Large intestine (tissue), 3 donors: ENCODE measurements around the gene KCTD1. TPM values are rescaled to one million over a fixed set of nuclear protein-coding genes. Genes with fewer than 3 reads are reported as not detected.

ENCODE experiments used
- DNase-seq, 2 donors: peaks; one replicate each; pipeline versions ENCODE4 v3.0.0 to v3.0.0-alpha.2; 2013
- H3K27ac ChIP-seq: one replicate; pipeline ENCODE4 v1.5.1; 2013; ENCODE audit warnings: low read length
- H3K27me3 ChIP-seq: 2 replicates; pipeline ENCODE4 v1.6.1; 2013; ENCODE audit warnings: low read length; ENCODE audit not compliant: control insufficient read depth, insufficient read depth
- H3K36me3 ChIP-seq: 2 replicates; pipeline ENCODE4 v1.6.1; 2013; ENCODE audit warnings: low read length; ENCODE audit not compliant: control insufficient read depth, insufficient read depth
- H3K4me1 ChIP-seq: one replicate; pipeline ENCODE4 v1.6.1; 2013; ENCODE audit warnings: low read length; ENCODE audit not compliant: control insufficient read depth, insufficient read depth
- H3K4me3 ChIP-seq: one replicate; pipeline ENCODE4 v1.5.1; 2013; ENCODE audit warnings: low read length
- H3K9me3 ChIP-seq: one replicate; pipeline ENCODE4 v1.6.1; 2013; ENCODE audit warnings: mild to moderate bottlenecking, low read depth, low read length, moderate library complexity; ENCODE audit not compliant: control insufficient read depth
- WGBS: methylation state at CpG from one replicate; pipeline ENCODE4 v1.1.5; 2013; ENCODE audit warnings: low lambda C conversion rate; ENCODE audit not compliant: insufficient coverage; 5-methylcytosine and 5-hydroxymethylcytosine counted together
- polyA plus RNA-seq: library from polyadenylated mRNA; unstranded; fragments of 120-200 nt; gene quantifications from one replicate; pipeline ENCODE4 v1.2.1, GENCODE V29; 2013

Gene KCTD1
- polyA plus RNA-seq, 1 donor, result 7.7 TPM

DNA sequence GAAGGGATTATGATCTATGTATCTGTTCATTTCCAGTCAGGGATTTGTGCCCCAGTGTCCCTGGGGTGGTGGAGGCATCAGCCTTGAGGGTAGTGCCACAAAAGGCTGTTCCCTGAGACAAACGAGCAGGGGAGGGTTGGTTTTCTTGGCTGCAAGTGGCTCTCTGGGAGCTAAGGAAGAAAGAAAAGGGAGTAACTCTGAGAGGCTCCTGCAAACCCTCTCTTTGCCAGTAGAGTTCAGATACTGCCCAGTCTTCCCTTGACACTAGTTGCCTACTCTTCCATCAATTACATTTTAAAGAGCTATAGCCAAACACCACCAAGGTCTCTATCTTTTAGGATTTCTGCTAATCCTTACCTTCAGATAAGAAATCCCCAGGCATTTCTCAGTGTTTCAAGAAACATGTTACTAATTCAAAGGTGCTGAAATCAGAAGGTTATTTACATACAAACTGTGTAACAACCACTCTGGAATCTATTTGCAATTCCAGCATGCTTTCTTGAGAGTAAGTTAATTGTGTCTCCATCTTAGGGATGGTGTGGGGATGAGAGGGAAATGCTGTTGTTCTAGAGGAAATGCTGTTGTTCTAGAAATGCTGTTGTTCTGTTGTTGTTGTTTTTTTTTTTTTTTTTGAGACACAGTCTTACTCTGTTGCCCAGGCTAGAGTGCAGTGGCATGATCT, 18.7 kb upstream of the KCTD1 start:
- H3K4me1 ChIP-seq, result no peaks in the 10 kb centered on the region
- WGBS, result no CpG with 5 or more reads among the region's 1 CpG
- DNase-seq, result no peak
- H3K27ac ChIP-seq, result no peak overlapping the region
- H3K9me3 ChIP-seq, result no peaks in the 10 kb centered on the region
- no peak overlapping the region for H3K4me3 ChIP-seq
- H3K36me3 ChIP-seq, result no peaks in the 10 kb centered on the region
- peaks cover 8% of the 10 kb centered on the region for H3K27me3 ChIP-seq

DNA sequence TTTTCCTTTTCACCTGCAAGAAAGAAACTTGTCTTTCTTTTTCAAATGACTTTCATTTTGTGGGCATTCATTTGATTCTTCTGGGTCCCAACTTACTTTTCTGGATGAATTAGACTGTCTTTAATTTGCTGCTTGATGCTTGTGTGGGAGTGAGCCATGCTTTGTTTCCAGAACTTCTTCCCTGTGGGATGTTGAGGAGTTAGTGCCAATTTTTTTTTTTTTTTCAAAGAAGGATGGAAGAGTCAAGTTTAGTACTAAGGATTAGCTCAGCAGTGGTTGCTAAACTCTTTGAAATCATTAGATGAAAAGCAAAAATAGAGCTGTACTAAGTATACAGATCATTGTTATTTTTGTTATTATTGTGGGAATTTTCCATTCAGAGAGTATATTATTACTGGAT, 17.2 kb upstream of the KCTD1 start:
- H3K27ac ChIP-seq, result no peak overlapping the region
- DNase-seq, result no peak
- no peaks in the 10 kb centered on the region for H3K4me1 ChIP-seq

GRCh38 chr18:26563024-26563423, 14.7 kb upstream of the KCTD1 start:
- Histone ChIP-seq H3K36me3 (no peaks in the 10 kb centered on the region), H3K4me3 (no peak overlapping the region), H3K9me3 (no peaks in the 10 kb centered on the region), H3K27me3 (peaks cover 8% of the 10 kb centered on the region), H3K27ac (no peak overlapping the region), H3K4me1 (no peaks in the 10 kb centered on the region)
- no peak for DNase-seq
- 100% methylated on average over 1 of the region's 3 CpGs for WGBS

More for the DNA sequence above, 17.2 kb upstream of the KCTD1 start:
- Histone ChIP-seq H3K9me3 (no peaks in the 10 kb centered on the region), H3K27me3 (peaks cover 8% of the 10 kb centered on the region), H3K36me3 (no peaks in the 10 kb centered on the region), H3K4me3 (no peak overlapping the region)

GRCh38 chr18:26562568-26562967, 14.2 kb upstream of the KCTD1 start:
- Histone ChIP-seq H3K27ac (no peak overlapping the region), H3K36me3 (no peaks in the 10 kb centered on the region)
- no CpG with 5 or more reads among the region's 2 CpGs for WGBS

DNA sequence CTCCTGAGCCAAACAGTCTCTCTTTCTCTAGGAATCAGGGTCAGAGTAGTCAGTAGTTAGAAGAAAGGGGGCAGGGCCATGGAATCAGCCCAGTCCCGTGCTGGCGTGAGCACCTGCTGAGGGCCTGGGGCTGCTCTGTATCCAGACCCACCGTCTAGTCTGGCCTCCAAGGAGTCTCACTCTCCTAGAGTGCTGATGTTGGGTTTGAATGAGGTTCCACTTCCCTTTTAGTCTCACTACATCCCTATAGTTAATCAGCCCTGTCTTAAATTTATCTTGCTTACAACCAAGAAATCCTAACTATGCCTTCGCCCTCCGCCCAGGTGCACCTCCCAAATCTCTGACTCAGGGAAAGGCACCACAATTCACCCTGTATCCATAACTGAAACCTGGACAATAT, 13.4 kb upstream of the KCTD1 start:
- no peaks in the 10 kb centered on the region for H3K36me3 ChIP-seq
- WGBS, result 100% methylated on average over 1 of the region's 5 CpGs
- no peaks in the 10 kb centered on the region for H3K9me3 ChIP-seq
- H3K27ac ChIP-seq, result no peak overlapping the region
- H3K4me3 ChIP-seq, result no peak overlapping the region
- peaks cover 8% of the 10 kb centered on the region for H3K27me3 ChIP-seq
- DNase-seq, result no peak
- H3K4me1 ChIP-seq, result no peaks in the 10 kb centered on the region

More at GRCh38 chr18:26562568-26562967, 14.2 kb upstream of the KCTD1 start:
- Histone ChIP-seq H3K4me1 (no peaks in the 10 kb centered on the region), H3K9me3 (no peaks in the 10 kb centered on the region), H3K4me3 (no peak overlapping the region), H3K27me3 (peaks cover 8% of the 10 kb centered on the region)
- DNase-seq, result no peak

GRCh38 chr18:26556573-26556972, 8.2 kb upstream of the KCTD1 start:
- Histone ChIP-seq H3K4me3 (no peak overlapping the region), H3K27ac (no peak overlapping the region), H3K9me3 (no peaks in the 10 kb centered on the region), H3K4me1 (no peaks in the 10 kb centered on the region), H3K36me3 (no peaks in the 10 kb centered on the region), H3K27me3 (peaks cover 33% of the 10 kb centered on the region)
- WGBS, result no CpG with 5 or more reads among the region's 3 CpGs
- no peak for DNase-seq

DNA sequence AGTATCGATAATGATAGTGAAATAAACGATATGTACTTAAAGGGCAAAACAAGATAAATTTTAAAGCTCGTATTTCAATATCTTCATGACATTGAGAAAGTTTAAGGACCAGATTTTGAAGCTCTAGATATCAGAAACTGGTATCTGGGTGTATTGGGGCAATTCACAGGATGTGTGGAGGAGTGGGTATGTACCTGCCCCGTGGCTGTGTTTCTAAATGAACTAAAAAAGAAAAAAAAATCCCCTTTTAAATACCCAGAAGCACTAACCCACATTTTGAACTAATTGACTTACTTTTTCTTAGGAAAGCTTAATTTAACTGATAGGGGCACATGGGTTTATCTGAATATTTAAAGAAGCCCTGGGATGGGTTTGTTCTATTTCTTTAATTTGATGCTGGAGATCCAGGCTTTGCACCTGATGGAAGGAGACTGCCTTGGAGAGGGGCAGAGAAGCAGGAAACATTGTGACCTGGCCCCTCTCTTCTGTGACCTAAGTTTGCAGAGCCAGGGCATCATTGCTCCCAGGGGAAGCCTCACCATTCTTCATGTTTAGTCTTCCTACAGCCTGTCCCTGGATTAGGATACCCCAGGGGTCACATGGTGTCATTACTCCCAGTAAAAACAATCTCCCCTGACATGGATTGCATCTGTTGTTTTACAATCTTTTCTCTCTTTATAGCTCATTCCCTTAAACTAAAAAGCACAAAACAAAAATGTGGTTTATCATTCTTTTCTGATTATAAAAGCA, 7.6 kb upstream of the KCTD1 start:
- Histone ChIP-seq H3K4me1 (peaks cover under 1% of the 10 kb centered on the region), H3K27ac (no peak overlapping the region), H3K27me3 (peaks cover 39% of the 10 kb centered on the region), H3K4me3 (no peak overlapping the region), H3K36me3 (no peaks in the 10 kb centered on the region), H3K9me3 (no peaks in the 10 kb centered on the region)
- no peak for DNase-seq
- 86% methylated on average over 2 of the region's 4 CpGs for WGBS

DNA sequence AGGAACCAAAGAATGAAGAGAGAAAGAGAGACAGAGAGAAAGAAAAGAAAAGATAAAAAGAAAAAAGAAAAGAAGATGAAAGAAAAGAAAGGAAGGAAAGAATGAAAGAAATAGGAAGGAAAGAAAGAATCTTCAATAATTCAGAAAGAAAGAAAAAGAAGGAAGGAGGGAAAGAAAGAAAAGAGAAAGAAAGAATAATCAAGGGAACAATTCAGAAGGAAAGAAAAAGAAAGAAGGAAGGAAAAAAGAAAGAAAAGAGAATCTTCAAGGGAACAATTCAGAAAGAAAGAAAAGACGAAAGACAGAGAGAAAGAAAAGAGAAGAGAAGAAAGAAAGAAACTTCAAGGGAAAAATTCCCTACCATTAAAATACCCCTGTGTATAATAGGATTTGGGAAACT, 5.6 kb upstream of the KCTD1 start:
- Histone ChIP-seq H3K4me1 (peaks cover 11% of the 10 kb centered on the region), H3K36me3 (no peaks in the 10 kb centered on the region), H3K9me3 (no peaks in the 10 kb centered on the region), H3K27ac (no peak overlapping the region), H3K27me3 (peaks cover 58% of the 10 kb centered on the region), H3K4me3 (no peak overlapping the region)
- DNase-seq, result no peak
- WGBS, result 90% methylated on average over 1 of the region's 1 CpG

GRCh38 chr18:26551695-26552081, 3.3 kb upstream of the KCTD1 start:
- H3K27ac ChIP-seq, result no peak overlapping the region
- H3K4me1 ChIP-seq, result peaks cover 20% of the 10 kb centered on the region
- H3K4me3 ChIP-seq, result no peak overlapping the region
- WGBS, result 17% methylated on average over 1 of the region's 4 CpGs
- no peaks in the 10 kb centered on the region for H3K36me3 ChIP-seq
- H3K27me3 ChIP-seq, result peaks cover 64% of the 10 kb centered on the region
- H3K9me3 ChIP-seq, result peaks cover 10% of the 10 kb centered on the region
- DNase-seq, result no peak

DNA sequence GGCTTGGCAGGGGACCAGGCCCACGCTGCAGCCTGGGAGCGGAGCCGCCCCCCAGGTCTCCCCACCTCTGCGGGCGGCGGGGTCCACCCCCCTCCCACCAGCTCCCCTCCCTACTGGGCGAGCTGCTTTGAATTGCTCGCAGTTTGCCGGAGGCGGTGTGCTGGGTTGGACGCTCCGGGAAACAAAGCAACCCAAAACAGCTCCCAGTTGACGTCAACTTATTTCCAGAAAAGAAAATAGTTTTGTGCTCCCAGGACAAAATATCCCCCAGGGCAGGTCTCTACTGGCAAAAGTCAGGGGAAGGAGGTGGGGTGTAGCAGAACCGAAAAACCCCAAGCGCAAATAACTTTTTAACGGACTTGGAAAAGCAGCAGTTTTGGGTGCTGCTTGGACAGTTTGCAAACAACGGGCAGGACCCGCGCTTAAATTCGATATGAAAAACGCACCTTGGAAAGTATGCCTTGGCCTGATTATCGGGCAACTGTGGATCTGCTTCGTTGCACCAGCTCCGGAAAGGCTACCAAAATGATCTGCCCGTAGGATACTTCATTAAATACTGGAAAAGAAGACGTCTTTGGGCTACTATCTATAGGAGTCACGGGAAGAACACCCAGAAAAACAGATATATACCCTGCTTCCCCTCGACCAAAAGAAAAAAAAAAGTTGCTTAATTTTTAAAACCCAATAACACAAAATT, 2.8 kb upstream of the KCTD1 start:
- DNase-seq, result peak in 1 of 2 donors; percentile 33
- WGBS, result 0% methylated on average over 1 of the region's 28 CpGs
- H3K4me3 ChIP-seq, result no peak overlapping the region
- peaks cover 20% of the 10 kb centered on the region for H3K4me1 ChIP-seq
- no peak overlapping the region for H3K27ac ChIP-seq
- peaks cover 10% of the 10 kb centered on the region for H3K9me3 ChIP-seq
- H3K36me3 ChIP-seq, result no peaks in the 10 kb centered on the region
- peaks cover 63% of the 10 kb centered on the region for H3K27me3 ChIP-seq
